Stimulated activated naive B cell treated with anti-CD40 and anti-IgM and Interleukin-4, amounts not matched to agents 10 μg/mL and 1 μg/mL and 100 μg/mL, for 72 hours (primary cell): ENCODE results near the gene RASAL1.

Experiments used
- ATAC-seq, 2 donors: fragments of 150-1000 bp; cut with Tn5 transposase; replicated peaks; 2 replicates each; pipeline ENCODE4 v1.10.0; 2021; ENCODE audit warnings: moderate library complexity in 1 of 2
- DNase-seq: peaks from one replicate; pipeline ENCODE4 v3.0.0; 2021
- H3K27ac Mint-ChIP-seq: one replicate; pipeline ENCODE4 v1.8.0; 2022; ENCODE audit warnings: mild to moderate bottlenecking, mixed read lengths
- H3K27me3 Mint-ChIP-seq, 2 donors: one replicate each; pipeline ENCODE4 v1.8.0; 2022; ENCODE audit warnings: mixed read lengths in 2 of 2
- H3K36me3 Mint-ChIP-seq, 2 donors: one replicate each; pipeline ENCODE4 v1.8.0; 2022; ENCODE audit warnings: mixed read lengths in 2 of 2, mild to moderate bottlenecking in 1 of 2
- H3K4me1 Mint-ChIP-seq, 2 donors: one replicate each; pipeline ENCODE4 v1.8.0; 2022; ENCODE audit warnings: mixed read lengths in 2 of 2, mild to moderate bottlenecking in 1 of 2
- H3K4me3 Mint-ChIP-seq, 2 donors: one replicate each; pipeline ENCODE4 v1.8.0; 2022; ENCODE audit warnings: mild to moderate bottlenecking in 2 of 2, mixed read lengths in 2 of 2, moderate library complexity in 1 of 2
- H3K9me3 Mint-ChIP-seq, 2 donors: one replicate each; pipeline ENCODE4 v1.8.0; 2022; ENCODE audit warnings: mixed read lengths in 2 of 2, mild to moderate bottlenecking in 1 of 2

RASAL1 gene

GRCh38 chr12:113057565-113058485 is 77.7 kb downstream of the RASAL1 start:
- Mint-ChIP-seq H3K27me3 (no peaks in the 10 kb centered on the region), H3K36me3 (peaks cover 2 to 14% of the 10 kb centered on the region in 2 donors), H3K27ac (peak overlapping the region; percentile 83), H3K4me3 (no peak overlapping the region), H3K9me3 (no peaks in the 10 kb centered on the region), H3K4me1 (peaks cover 36 to 37% of the 10 kb centered on the region in 2 donors)
- ATAC-seq, result no peak
- no peak for DNase-seq

- no peaks in the 10 kb centered on the region for H3K27me3 Mint-ChIP-seq
- DNase-seq, result no peak
- peaks cover 39 to 46% of the 10 kb centered on the region in 2 donors for H3K4me1 Mint-ChIP-seq
- H3K36me3 Mint-ChIP-seq, result peaks cover 0 to 13% of the 10 kb centered on the region in 2 donors
- H3K9me3 Mint-ChIP-seq, result no peaks in the 10 kb centered on the region
- peak within 1 kb of the TSS in 1 of 2 donors; percentile 82 for H3K4me3 Mint-ChIP-seq
- peak; percentile 58 to 59 for ATAC-seq
- peak within 1 kb of the TSS; percentile 90 for H3K27ac Mint-ChIP-seq
Observed at GRCh38 chr12:113056631-113057488, 78.7 kb downstream of the RASAL1 start, which contains the start of gene DTX1. TSS of gene DTX1 (plus strand) at chr12:113056730. CDS start at chr12:113058193, 1,463 bp downstream.

- no peak for DNase-seq
- Mint-ChIP-seq H3K4me1 (peaks cover 37 to 52% of the 10 kb centered on the region in 2 donors), H3K36me3 (peaks cover 0 to 13% of the 10 kb centered on the region in 2 donors), H3K27me3 (no peaks in the 10 kb centered on the region), H3K4me3 (peak overlapping the region in 1 of 2 donors; percentile 82), H3K9me3 (no peaks in the 10 kb centered on the region), H3K27ac (peak overlapping the region; percentile 90)
- ATAC-seq, result no peak
Observed at GRCh38 chr12:113056381-113056630, 79.3 kb downstream of the RASAL1 start.

GRCh38 chr12:113055594-113056380 is 79.8 kb downstream of the RASAL1 start:
- H3K36me3 Mint-ChIP-seq, result peaks cover 0 to 13% of the 10 kb centered on the region in 2 donors
- ATAC-seq (peak; percentile 5 to 8), DNase-seq (no peak)
- H3K27me3 Mint-ChIP-seq, result no peaks in the 10 kb centered on the region
- H3K4me1 Mint-ChIP-seq, result peaks cover 42 to 57% of the 10 kb centered on the region in 2 donors
- H3K4me3 Mint-ChIP-seq, result peak overlapping the region in 1 of 2 donors; percentile 82
- H3K9me3 Mint-ChIP-seq, result no peaks in the 10 kb centered on the region
- H3K27ac Mint-ChIP-seq, result peak overlapping the region; percentile 90

- no peak for DNase-seq
- H3K4me3 Mint-ChIP-seq, result peak overlapping the region in 1 of 2 donors; percentile 13
- peaks cover 0 to 13% of the 10 kb centered on the region in 2 donors for H3K36me3 Mint-ChIP-seq
- no peaks in the 10 kb centered on the region for H3K27me3 Mint-ChIP-seq
- ATAC-seq, result no peak
- peaks cover 48 to 64% of the 10 kb centered on the region in 2 donors for H3K4me1 Mint-ChIP-seq
- no peaks in the 10 kb centered on the region for H3K9me3 Mint-ChIP-seq
- H3K27ac Mint-ChIP-seq, result peak overlapping the region; percentile 49
Observed at GRCh38 chr12:113054948-113055486, 80.5 kb downstream of the RASAL1 start.

GRCh38 chr12:113052326-113052725 is 83.2 kb downstream of the RASAL1 start:
- H3K36me3 Mint-ChIP-seq, result peaks cover 0 to 6% of the 10 kb centered on the region in 2 donors
- no peak for DNase-seq
- peak overlapping the region in 1 of 2 donors; percentile 7 for H3K4me3 Mint-ChIP-seq
- H3K4me1 Mint-ChIP-seq, result peaks cover 62 to 86% of the 10 kb centered on the region in 2 donors
- no peak overlapping the region for H3K27ac Mint-ChIP-seq
- H3K27me3 Mint-ChIP-seq, result no peaks in the 10 kb centered on the region
- no peaks in the 10 kb centered on the region for H3K9me3 Mint-ChIP-seq
- ATAC-seq, result no peak

- DNase-seq (no peak), ATAC-seq (no peak)
- H3K27ac Mint-ChIP-seq, result no peak overlapping the region
- no peak overlapping the region for H3K4me3 Mint-ChIP-seq
- no peaks in the 10 kb centered on the region for H3K27me3 Mint-ChIP-seq
- no peaks in the 10 kb centered on the region for H3K9me3 Mint-ChIP-seq
- H3K36me3 Mint-ChIP-seq, result peaks cover 0 to 6% of the 10 kb centered on the region in 2 donors
- peaks cover 62 to 86% of the 10 kb centered on the region in 2 donors for H3K4me1 Mint-ChIP-seq
Observed at GRCh38 chr12:113051759-113052158, 83.8 kb downstream of the RASAL1 start.

GRCh38 chr12:113050795-113051194 is 84.8 kb downstream of the RASAL1 start:
- Mint-ChIP-seq H3K4me1 (peaks cover 56 to 79% of the 10 kb centered on the region in 2 donors), H3K4me3 (peak overlapping the region in 1 of 2 donors; percentile 13), H3K9me3 (no peaks in the 10 kb centered on the region), H3K27me3 (no peaks in the 10 kb centered on the region), H3K36me3 (peaks cover 0 to 6% of the 10 kb centered on the region in 2 donors), H3K27ac (peak overlapping the region; percentile 52)
- ATAC-seq, result peak; percentile 61 to 65
- DNase-seq, result no peak

- Mint-ChIP-seq H3K4me1 (peaks cover 51 to 73% of the 10 kb centered on the region in 2 donors), H3K36me3 (peaks cover 0 to 6% of the 10 kb centered on the region in 2 donors), H3K4me3 (peak overlapping the region in 1 of 2 donors; percentile 4), H3K27me3 (no peaks in the 10 kb centered on the region), H3K27ac (peak overlapping the region; percentile 52), H3K9me3 (no peaks in the 10 kb centered on the region)
- ATAC-seq (peak; percentile 56 to 57), DNase-seq (no peak)
Observed at GRCh38 chr12:113049976-113050742, 85.4 kb downstream of the RASAL1 start.
